Nasal cavity respiratory epithelium epithelial cell of viscerocranial mucosa (primary cell): Measurements from ENCODE around the gene PRLR. TPM values are rescaled to one million over a fixed set of nuclear protein-coding genes. Genes with fewer than 3 reads are reported as not detected.

ENCODE experiments used
- total RNA-seq: library from RNA; depleted of rRNA; stranded (reverse); fragments of >200 nt; gene quantifications from 2 replicates; pipeline ENCODE4 v1.2.3, GENCODE V29; 2014

The PRLR gene
- total RNA-seq, result under 0.01 and 0.07 TPM in 2 replicates

GRCh38 chr5:35230038-35230611 lies at the start of gene PRLR:
PRLR (minus strand) TSS chr5:35230487; CDS start chr5:35089620, 140,867 bp downstream.

GRCh38 chr5:35047785-35048404 lies 182.4 kb downstream of the PRLR start, which contains the start of gene AGXT2:
AGXT2 (minus strand) TSS chr5:35047949; CDS start chr5:35047892, 57 bp downstream.

Other genes starting within 250 kb of the PRLR start
- gene AGXT2, start 182.5 kb downstream of the PRLR start, total RNA-seq, result not detected in 2 replicates